ENCODE measurements around the gene TMEM135.

Gene TMEM135

GRCh38 chr11:87254562-87254961, 216.8 kb downstream of the TMEM135 start:
- TF ChIP-seq, protein P1, sequence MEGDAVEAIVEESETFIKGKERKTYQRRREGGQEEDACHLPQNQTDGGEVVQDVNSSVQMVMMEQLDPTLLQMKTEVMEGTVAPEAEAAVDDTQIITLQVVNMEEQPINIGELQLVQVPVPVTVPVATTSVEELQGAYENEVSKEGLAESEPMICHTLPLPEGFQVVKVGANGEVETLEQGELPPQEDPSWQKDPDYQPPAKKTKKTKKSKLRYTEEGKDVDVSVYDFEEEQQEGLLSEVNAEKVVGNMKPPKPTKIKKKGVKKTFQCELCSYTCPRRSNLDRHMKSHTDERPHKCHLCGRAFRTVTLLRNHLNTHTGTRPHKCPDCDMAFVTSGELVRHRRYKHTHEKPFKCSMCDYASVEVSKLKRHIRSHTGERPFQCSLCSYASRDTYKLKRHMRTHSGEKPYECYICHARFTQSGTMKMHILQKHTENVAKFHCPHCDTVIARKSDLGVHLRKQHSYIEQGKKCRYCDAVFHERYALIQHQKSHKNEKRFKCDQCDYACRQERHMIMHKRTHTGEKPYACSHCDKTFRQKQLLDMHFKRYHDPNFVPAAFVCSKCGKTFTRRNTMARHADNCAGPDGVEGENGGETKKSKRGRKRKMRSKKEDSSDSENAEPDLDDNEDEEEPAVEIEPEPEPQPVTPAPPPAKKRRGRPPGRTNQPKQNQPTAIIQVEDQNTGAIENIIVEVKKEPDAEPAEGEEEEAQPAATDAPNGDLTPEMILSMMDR (conservative IDR thresholded peaks at IDR 0.05; ENCODE audit: low read length), result no peak
- no peak for DNase-seq (ENCODE audit: low read depth)
- H3K4me3 ChIP-seq (ENCODE audit: low read length), result no peak overlapping the region

DNA sequence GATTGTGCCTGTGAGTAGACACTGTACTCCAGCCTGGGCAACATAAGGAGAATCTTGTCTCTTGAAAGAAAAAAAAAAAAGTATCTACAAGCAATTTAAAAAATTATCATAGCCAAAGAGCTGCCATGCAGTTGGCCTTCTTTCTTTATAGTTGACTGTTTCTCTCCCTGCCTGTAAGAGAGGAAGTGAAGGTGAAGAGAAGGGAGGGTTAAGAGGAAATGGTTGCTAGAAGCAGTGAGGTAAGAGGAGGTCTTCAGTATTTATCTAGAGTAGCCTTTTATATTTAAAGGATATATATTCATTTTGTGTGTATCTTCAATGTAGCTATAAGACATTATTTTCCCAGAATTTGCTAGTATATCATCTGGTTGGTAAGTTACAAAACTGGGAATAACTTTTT, 217.9 kb downstream of the TMEM135 start:
- TF ChIP-seq, protein P1 (conservative IDR thresholded peaks at IDR 0.05; ENCODE audit: low read length), result no peak
- H3K4me3 ChIP-seq (ENCODE audit: low read length), result no peak overlapping the region
- DNase-seq (ENCODE audit: low read depth), result no peak

DNA sequence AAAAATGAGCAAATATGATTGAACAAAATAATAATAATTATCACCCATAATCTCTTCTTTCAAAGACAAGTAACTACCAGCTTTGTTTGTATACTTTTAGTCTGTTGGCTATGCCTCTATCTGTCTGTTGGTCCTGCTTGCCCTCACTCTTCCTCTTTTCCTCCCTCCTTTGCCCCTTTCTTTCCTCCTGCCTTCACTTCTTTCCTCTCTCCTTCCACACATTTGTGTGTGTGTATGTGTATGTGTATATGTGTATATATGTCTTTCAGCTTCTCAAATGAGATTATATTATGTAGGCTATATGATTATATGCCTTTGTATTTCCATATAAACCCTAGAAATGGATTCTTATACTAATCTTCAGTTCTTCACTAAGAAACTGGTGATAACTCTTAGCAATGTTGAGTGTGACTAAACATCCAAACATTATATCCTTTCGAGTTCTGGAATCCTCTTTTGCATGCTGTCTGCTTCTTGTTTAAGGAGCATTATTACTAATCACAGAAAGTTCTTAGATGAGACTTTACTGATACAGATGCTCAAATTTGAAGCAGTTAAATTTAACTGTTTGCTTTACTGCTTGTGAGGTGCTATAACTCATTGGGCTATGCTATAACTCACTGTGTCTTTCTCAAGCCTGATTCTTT, 219.1 kb downstream of the TMEM135 start:
- TF ChIP-seq, protein P1 (conservative IDR thresholded peaks at IDR 0.05; ENCODE audit: low read length), result no peak
- H3K4me3 ChIP-seq (ENCODE audit: low read length), result no peak overlapping the region
- no peak for DNase-seq (ENCODE audit: low read depth)

GRCh38 chr11:87258171-87258833, 220.6 kb downstream of the TMEM135 start:
- no peak for DNase-seq (ENCODE audit: low read depth)
- TF ChIP-seq, protein P1 (conservative IDR thresholded peaks at IDR 0.05; ENCODE audit: low read length), result no peak
- no peak overlapping the region for H3K4me3 ChIP-seq (ENCODE audit: low read length)

DNA sequence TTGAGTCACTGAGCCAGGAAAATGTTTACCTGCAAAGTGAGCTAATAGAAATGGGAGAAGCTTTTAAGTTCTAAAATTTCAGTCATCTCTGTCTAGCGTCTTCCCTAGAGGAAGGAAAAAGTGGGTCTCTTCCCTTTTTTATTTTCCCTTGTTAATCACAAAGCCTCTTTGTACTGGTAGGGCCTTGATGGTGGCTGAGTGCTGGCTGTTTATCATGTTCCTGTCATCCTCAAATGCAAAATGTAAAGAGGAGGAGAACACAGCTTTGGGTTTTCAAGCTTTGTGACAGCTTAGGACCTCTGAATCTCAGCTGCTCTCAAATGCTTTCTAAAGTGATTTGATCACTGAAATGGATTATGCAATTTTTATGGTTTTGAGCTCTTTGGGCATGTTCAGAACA, 222.0 kb downstream of the TMEM135 start:
- TF ChIP-seq, protein P1 (conservative IDR thresholded peaks at IDR 0.05; ENCODE audit: low read length), result no peak
- no peak for DNase-seq (ENCODE audit: low read depth)
- no peak overlapping the region for H3K4me3 ChIP-seq (ENCODE audit: low read length)

DNA sequence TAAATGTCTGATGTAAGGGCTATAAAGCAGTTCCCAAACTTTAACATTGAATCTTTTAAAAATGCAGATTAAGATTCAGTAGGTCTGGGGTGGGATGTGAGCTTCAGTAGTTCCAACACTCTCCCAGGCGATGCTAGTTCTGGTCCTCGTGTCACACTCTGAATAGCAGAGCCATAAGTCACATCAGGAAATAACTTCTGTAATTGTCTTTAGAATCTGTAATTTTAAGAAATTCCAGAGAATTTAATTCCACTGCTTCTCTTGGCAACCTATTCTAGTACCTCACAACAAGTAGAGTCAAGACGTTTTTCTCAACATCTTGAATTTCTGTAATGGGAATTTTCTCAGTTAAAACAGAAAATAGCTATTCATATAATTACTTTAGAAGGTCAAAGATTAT, 223.1 kb downstream of the TMEM135 start:
- peak; percentile 16 for DNase-seq (ENCODE audit: low read depth)
- TF ChIP-seq, protein P1 (conservative IDR thresholded peaks at IDR 0.05; ENCODE audit: low read length), result no peak
- no peak overlapping the region for H3K4me3 ChIP-seq (ENCODE audit: low read length)

GRCh38 chr11:87263264-87263838, 225.6 kb downstream of the TMEM135 start:
- H3K4me3 ChIP-seq (ENCODE audit: low read length), result no peak overlapping the region
- TF ChIP-seq, protein P1 (conservative IDR thresholded peaks at IDR 0.05; ENCODE audit: low read length), result no peak
- DNase-seq (ENCODE audit: low read depth), result peak; percentile 12

Data from AG10803 (cell line).